Epithelial cell of proximal tubule (primary cell): Measurements from ENCODE around the gene ATP10B. TPM values are rescaled to one million over a fixed set of nuclear protein-coding genes. Genes with fewer than 3 reads are reported as not detected.

Experiments used
- DNase-seq: peaks from one replicate; pipeline ENCODE4 v3.0.0-alpha.2; 2011; ENCODE audit warnings: low read depth
- H3K4me3 ChIP-seq: 2 replicates; pipeline ENCODE4 v1.5.1; 2011; ENCODE audit warnings: low read depth, mild to moderate bottlenecking, low read length
- CTCF ChIP-seq: conservative IDR thresholded peaks from 2 replicates; pipeline ENCODE4 v1.5.1; 2012; ENCODE audit warnings: low read depth, mild to moderate bottlenecking, low read length
- total RNA-seq: library from RNA; depleted of rRNA; stranded (reverse); fragments of >200 nt; gene quantifications from 2 replicates; pipeline ENCODE4 v1.2.3, GENCODE V29; 2015

The ATP10B gene
- total RNA-seq, 1 donor from 2014 or later: 0.06 TPM

GRCh38 chr5:160616712-160617497 is 235.1 kb downstream of the ATP10B start:
- no peak overlapping the region for H3K4me3 ChIP-seq
- TF ChIP-seq CTCF: no peak
- no peak for DNase-seq

GRCh38 chr5:160614136-160614535 is 237.9 kb downstream of the ATP10B start:
- no peak for TF ChIP-seq CTCF
- DNase-seq: no peak
- H3K4me3 ChIP-seq: no peak overlapping the region

- H3K4me3 ChIP-seq: no peak overlapping the region
- TF ChIP-seq CTCF: no peak
- DNase-seq: no peak
Measured at GRCh38 chr5:160605266-160605665, 246.7 kb downstream of the ATP10B start.

- no peak overlapping the region for H3K4me3 ChIP-seq
- DNase-seq: no peak
- TF ChIP-seq CTCF: no peak
Measured at GRCh38 chr5:160604484-160604883, 247.5 kb downstream of the ATP10B start.

- DNase-seq: no peak
- no peak overlapping the region for H3K4me3 ChIP-seq
- TF ChIP-seq CTCF: no peak
Measured at GRCh38 chr5:160602744-160603143, 249.3 kb downstream of the ATP10B start.

GRCh38 chr5:160601046-160601445 is 251.0 kb downstream of the ATP10B start:
- no peak for DNase-seq
- no peak overlapping the region for H3K4me3 ChIP-seq
- no peak for TF ChIP-seq CTCF

- no peak for DNase-seq
- TF ChIP-seq CTCF: no peak
- H3K4me3 ChIP-seq: no peak overlapping the region
Measured at GRCh38 chr5:160573318-160573717, 278.7 kb downstream of the ATP10B start.
